HepG2 (cell line): ENCODE measurements around the gene CASZ1. TPM values are rescaled to one million over a fixed set of nuclear protein-coding genes. Genes with fewer than 3 reads are reported as not detected.

Source experiments
- ATAC-seq: fragments of 200-7000 bp; cut with Tn5 transposase; 3 replicates; pipeline ENCODE4 v1.9.1; 2020; ENCODE audit warnings: mild to moderate bottlenecking, moderate library complexity
- BruUV-seq: library from RNA; stranded (reverse); fragments of 400-500 nt; replicated peaks from 2 replicates; lab custom pipeline; 2021; lab: Mats Ljungman, UMichigan
- CTCF ChIA-PET: fragments of 300-600 bp; formaldehyde crosslinking; extraction: SDS; loops from one replicate; lab custom pipeline; 2021; ENCODE audit warnings: low total read pairs, inconsistent platforms, low intra/inter-chr PET ratio; lab: Yijun Ruan, JAX
- POLR2A ChIA-PET: fragments of 350-600 bp; sonication (Branson Sonifier 250); formaldehyde crosslinking; loops from one replicate; lab custom pipeline; 2020; ENCODE audit warnings: antibody characterized with exemption, inconsistent platforms; lab: Yijun Ruan, JAX
- DNase-seq: peaks from one replicate; pipeline ENCODE4 v3.0.0-alpha.2; 2015; ENCODE audit warnings: low spot score
- FAIRE-seq: peaks from 3 replicates; lab custom pipeline; 2011; peaks lifted over from hg19 to GRCh38; lab: Jason Lieb, UNC
- H2AFZ ChIP-seq: one replicate; pipeline ENCODE4 v1.6.1; 2011; ENCODE audit warnings: low read length, inconsistent platforms
- H3K27ac ChIP-seq: fragments of 300-600 bp; 3 replicates; pipeline ENCODE4 v1.8.0; 2011; ENCODE audit warnings: mixed run types, mild to moderate bottlenecking, mixed read lengths, low read length, inconsistent platforms; ENCODE audit not compliant: insufficient read depth; ENCODE audit errors: extremely low read length
- H3K27me3 ChIP-seq, 2 experiments: fragments of 200-600 bp in 1 of 2; 2 replicates in 1 of 2; 3 replicates in 1 of 2; pipeline versions ENCODE4 v1.6.0 to v1.8.0; 2011; ENCODE audit warnings: low read length in 2 of 2, mild to moderate bottlenecking in 2 of 2, moderate library complexity in 2 of 2, inconsistent platforms in 1 of 2; ENCODE audit not compliant: insufficient read depth in 2 of 2, control insufficient read depth in 1 of 2
- H3K36me3 ChIP-seq, 2 experiments: fragments of 200-600 bp in 1 of 2; replicated peaks in 1 of 2; 2 replicates in 1 of 2; 3 replicates in 1 of 2; pipeline versions ENCODE4 v1.5.1 to v1.8.0; 2011; ENCODE audit warnings: low read length in 2 of 2, inconsistent platforms in 1 of 2; ENCODE audit not compliant: insufficient read depth in 2 of 2, control insufficient read depth in 1 of 2
- H3K4me1 ChIP-seq: 2 replicates; pipeline ENCODE4 v1.5.1; 2012; ENCODE audit warnings: low read length, inconsistent platforms; ENCODE audit not compliant: insufficient read depth
- H3K4me2 ChIP-seq: 2 replicates; pipeline ENCODE4 v1.6.0; 2011; ENCODE audit warnings: low read depth, low read length, inconsistent platforms
- H3K4me3 ChIP-seq, 3 experiments: fragments of 200-600 bp in 1 of 3; sonication (generic), shearing (Covaris generic) in 1 of 3; replicated peaks in 1 of 3; 2 replicates each; pipeline ENCODE4 v1.5.1; 2011 to 2016; ENCODE audit warnings: low read length in 3 of 3, inconsistent platforms in 2 of 3, low read depth in 2 of 3, mild to moderate bottlenecking in 2 of 3, control low read depth in 1 of 3, mixed read lengths in 1 of 3; ENCODE audit not compliant: insufficient read depth in 1 of 3
- H3K79me2 ChIP-seq: one replicate; pipeline ENCODE4 v1.6.1; 2011; ENCODE audit warnings: low read length, inconsistent platforms; ENCODE audit not compliant: insufficient read depth
- H3K9ac ChIP-seq: 2 replicates; pipeline ENCODE4 v1.6.0; 2011; ENCODE audit warnings: mild to moderate bottlenecking, low read depth, low read length, inconsistent platforms; ENCODE audit not compliant: insufficient read depth
- H3K9me3 ChIP-seq: 2 replicates; pipeline ENCODE4 v1.5.1; 2012; ENCODE audit warnings: mild to moderate bottlenecking, low read length
- H4K20me1 ChIP-seq: 2 replicates; pipeline ENCODE4 v1.6.0; 2011; ENCODE audit warnings: inconsistent platforms, mild to moderate bottlenecking, low read length, moderate library complexity; ENCODE audit not compliant: insufficient read depth
- ADNP ChIP-seq: sonication (generic); formaldehyde crosslinking; IDR thresholded peaks from 2 replicates; pipeline ENCODE4 v1.4.0; 2020; ENCODE audit warnings: missing genetic modification reagents
- ELF1 ChIP-seq: sonication (generic); formaldehyde crosslinking; IDR thresholded peaks from 2 replicates; pipeline ENCODE4 v1.4.0; 2020; ENCODE audit warnings: missing genetic modification reagents
- GPN1 ChIP-seq: sonication (generic); formaldehyde crosslinking; IDR thresholded peaks from 2 replicates; pipeline ENCODE4 v1.5.1; 2020; ENCODE audit warnings: missing genetic modification reagents, borderline replicate concordance
- HMG20A ChIP-seq: IDR thresholded peaks from 2 replicates; pipeline ENCODE4 v1.6.1; 2016; ENCODE audit warnings: borderline replicate concordance
- LBX2 ChIP-seq: sonication (generic); formaldehyde crosslinking; IDR thresholded peaks from 2 replicates; pipeline ENCODE4 v1.5.0; 2020; ENCODE audit warnings: missing genetic modification reagents, mild to moderate bottlenecking, borderline replicate concordance
- MNT ChIP-seq: fragments of 450-650 bp; IDR thresholded peaks from 2 replicates; pipeline ENCODE4 v1.6.1; 2016
- NONO ChIP-seq, 2 experiments: fragments of 450-650 bp in 1 of 2; sonication (generic) in 1 of 2; formaldehyde crosslinking in 1 of 2; IDR thresholded peaks in 1 of 2; conservative IDR thresholded peaks in 1 of 2; 2 replicates each; pipeline versions ENCODE4 v1.6.1 to v1.8.0; 2017 to 2022; ENCODE audit warnings: mild to moderate bottlenecking in 1 of 2, missing genetic modification reagents in 1 of 2, moderate library complexity in 1 of 2
- RBM39 ChIP-seq: fragments of 200-400 bp; formaldehyde crosslinking; IDR thresholded peaks from one replicate; pipeline ENCODE4 v1.6.1; 2018; ENCODE audit warnings: antibody characterized with exemption, mild to moderate bottlenecking, low read depth, low read length; ENCODE audit not compliant: poor library complexity, severe bottlenecking
- YY1 ChIP-seq: IDR thresholded peaks from 2 replicates; pipeline ENCODE4 v1.6.1; 2011; ENCODE audit warnings: low read length, low read depth, moderate library complexity, mild to moderate bottlenecking; ENCODE audit not compliant: insufficient read depth, insufficient replicate concordance
- ZNF235 ChIP-seq: sonication (generic); formaldehyde crosslinking; IDR thresholded peaks from 2 replicates; pipeline ENCODE4 v1.8.1; 2023; ENCODE audit warnings: mild to moderate bottlenecking, missing genetic modification reagents, borderline replicate concordance
- ZNF570 ChIP-seq: sonication (generic); formaldehyde crosslinking; IDR thresholded peaks from 2 replicates; pipeline ENCODE4 v1.4.0; 2020; ENCODE audit warnings: mild to moderate bottlenecking, missing genetic modification reagents, borderline replicate concordance
- ZNF816 ChIP-seq: sonication (generic); formaldehyde crosslinking; IDR thresholded peaks from 2 replicates; pipeline ENCODE4 v1.8.0; 2022; ENCODE audit warnings: missing genetic modification reagents, mild to moderate bottlenecking, borderline replicate concordance
- WGBS: methylation state at CpG from one replicate; pipeline ENCODE4 v1.1.6; 2017; ENCODE audit warnings: low lambda C conversion rate; 5-methylcytosine and 5-hydroxymethylcytosine counted together
- in situ Hi-C: cut with HindIII; loops from 2 replicates; pipeline ENCODE4 v1.10.0; 2017; ENCODE audit warnings: low pct_unique_long_range_greater_than_20kb; ENCODE audit not compliant: extremely low pct_ligation_motif_present
- intact Hi-C: fragments of 100-400 bp; cut with micrococcal nuclease; formaldehyde crosslinking; loops from one replicate; pipeline ENCODE4 v1.10.0; 2022; ENCODE audit not compliant: unreplicated experiment
- polyA plus RNA-seq, 8 experiments: library from polyadenylated mRNA; depleted of rRNA in 3 of 8; stranded (reverse) in 7 of 8; unstranded in 1 of 8; fragments of >200 nt; fragmentation: Illumina TruSeq in 4 of 8; extraction: Trizol in 4 of 8; gene quantifications; 2 replicates each; pipeline versions ENCODE4 v1.2.1 to v1.2.3, GENCODE V29; 2011 to 2016; ENCODE audit warnings: low read depth in 4 of 8, missing spikeins in 1 of 8, mixed read lengths in 1 of 8; ENCODE audit not compliant: insufficient read depth in 1 of 8
- total RNA-seq, 5 experiments: library from RNA; depleted of rRNA; stranded (reverse); fragments of >200 nt; fragmentation: Illumina TruSeq; extraction: Trizol; gene quantifications; 2 replicates each; pipeline ENCODE4 v1.2.3, GENCODE V29; 2016; ENCODE audit warnings: low read depth in 1 of 5
- TF ChIP-seq, protein P1 (sequence below): sonication (generic); formaldehyde crosslinking; IDR thresholded peaks from 2 replicates; pipeline ENCODE4 v1.4.0; 2020; ENCODE audit warnings: missing genetic modification reagents
- TF ChIP-seq, protein P2 (sequence below): sonication (generic); formaldehyde crosslinking; IDR thresholded peaks from 2 replicates; pipeline ENCODE4 v1.4.0; 2020; ENCODE audit warnings: mild to moderate bottlenecking, missing genetic modification reagents
- TF ChIP-seq, protein P3 (sequence below): sonication (generic); formaldehyde crosslinking; IDR thresholded peaks from 2 replicates; pipeline ENCODE4 v1.4.0; 2020; ENCODE audit warnings: mild to moderate bottlenecking, missing genetic modification reagents

CASZ1 gene
- total and polyA plus RNA-seq, 2 of the 13 experiments (the other 11 are each of a cell fraction or from before 2014, with no cell fraction given), result 1.9 to 3.7 TPM

GRCh38 chr1:10615332-10615731 lies 181.1 kb downstream of the CASZ1 start:
- FAIRE-seq (no peak), DNase-seq (no peak), ATAC-seq (no peak)
- H3K27ac ChIP-seq, result no peak overlapping the region
- H2AFZ ChIP-seq, result no peak overlapping the region
- in situ Hi-C loops (no loop called here), intact Hi-C loops (no loop called here)
- no peak overlapping the region for H3K4me2 ChIP-seq
- BruUV-seq, result no TSS peak
- ChIA-PET CTCF (no interaction called here), POLR2A (no interaction called here)
- H3K4me3 ChIP-seq, result no peak overlapping the region
- no peaks in the 10 kb centered on the region for H3K9me3 ChIP-seq
- H3K27me3 ChIP-seq, result no peaks in the 10 kb centered on the region
- no peaks in the 10 kb centered on the region for H4K20me1 ChIP-seq
- WGBS, result 95% methylated on average over 13 of the region's 13 CpGs
- H3K36me3 ChIP-seq, result 0 out of 5 replicates have a peak, but pooled peaks cover 0 to 1% of the 10 kb centered on the region in 2 experiments
- no peak overlapping the region for H3K9ac ChIP-seq
- H3K4me1 ChIP-seq, result no peaks in the 10 kb centered on the region
- no peaks in the 10 kb centered on the region for H3K79me2 ChIP-seq
- TF ChIP-seq ZNF816 (CRISPR knock-in tag), result no peak
- TF ChIP-seq, protein P1, sequence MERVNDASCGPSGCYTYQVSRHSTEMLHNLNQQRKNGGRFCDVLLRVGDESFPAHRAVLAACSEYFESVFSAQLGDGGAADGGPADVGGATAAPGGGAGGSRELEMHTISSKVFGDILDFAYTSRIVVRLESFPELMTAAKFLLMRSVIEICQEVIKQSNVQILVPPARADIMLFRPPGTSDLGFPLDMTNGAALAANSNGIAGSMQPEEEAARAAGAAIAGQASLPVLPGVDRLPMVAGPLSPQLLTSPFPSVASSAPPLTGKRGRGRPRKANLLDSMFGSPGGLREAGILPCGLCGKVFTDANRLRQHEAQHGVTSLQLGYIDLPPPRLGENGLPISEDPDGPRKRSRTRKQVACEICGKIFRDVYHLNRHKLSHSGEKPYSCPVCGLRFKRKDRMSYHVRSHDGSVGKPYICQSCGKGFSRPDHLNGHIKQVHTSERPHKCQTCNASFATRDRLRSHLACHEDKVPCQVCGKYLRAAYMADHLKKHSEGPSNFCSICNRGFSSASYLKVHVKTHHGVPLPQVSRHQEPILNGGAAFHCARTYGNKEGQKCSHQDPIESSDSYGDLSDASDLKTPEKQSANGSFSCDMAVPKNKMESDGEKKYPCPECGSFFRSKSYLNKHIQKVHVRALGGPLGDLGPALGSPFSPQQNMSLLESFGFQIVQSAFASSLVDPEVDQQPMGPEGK (CRISPR knock-in tag), result no peak
- no peak for TF ChIP-seq YY1
- TF ChIP-seq LBX2 (CRISPR knock-in tag), result no peak
- TF ChIP-seq, protein P2, sequence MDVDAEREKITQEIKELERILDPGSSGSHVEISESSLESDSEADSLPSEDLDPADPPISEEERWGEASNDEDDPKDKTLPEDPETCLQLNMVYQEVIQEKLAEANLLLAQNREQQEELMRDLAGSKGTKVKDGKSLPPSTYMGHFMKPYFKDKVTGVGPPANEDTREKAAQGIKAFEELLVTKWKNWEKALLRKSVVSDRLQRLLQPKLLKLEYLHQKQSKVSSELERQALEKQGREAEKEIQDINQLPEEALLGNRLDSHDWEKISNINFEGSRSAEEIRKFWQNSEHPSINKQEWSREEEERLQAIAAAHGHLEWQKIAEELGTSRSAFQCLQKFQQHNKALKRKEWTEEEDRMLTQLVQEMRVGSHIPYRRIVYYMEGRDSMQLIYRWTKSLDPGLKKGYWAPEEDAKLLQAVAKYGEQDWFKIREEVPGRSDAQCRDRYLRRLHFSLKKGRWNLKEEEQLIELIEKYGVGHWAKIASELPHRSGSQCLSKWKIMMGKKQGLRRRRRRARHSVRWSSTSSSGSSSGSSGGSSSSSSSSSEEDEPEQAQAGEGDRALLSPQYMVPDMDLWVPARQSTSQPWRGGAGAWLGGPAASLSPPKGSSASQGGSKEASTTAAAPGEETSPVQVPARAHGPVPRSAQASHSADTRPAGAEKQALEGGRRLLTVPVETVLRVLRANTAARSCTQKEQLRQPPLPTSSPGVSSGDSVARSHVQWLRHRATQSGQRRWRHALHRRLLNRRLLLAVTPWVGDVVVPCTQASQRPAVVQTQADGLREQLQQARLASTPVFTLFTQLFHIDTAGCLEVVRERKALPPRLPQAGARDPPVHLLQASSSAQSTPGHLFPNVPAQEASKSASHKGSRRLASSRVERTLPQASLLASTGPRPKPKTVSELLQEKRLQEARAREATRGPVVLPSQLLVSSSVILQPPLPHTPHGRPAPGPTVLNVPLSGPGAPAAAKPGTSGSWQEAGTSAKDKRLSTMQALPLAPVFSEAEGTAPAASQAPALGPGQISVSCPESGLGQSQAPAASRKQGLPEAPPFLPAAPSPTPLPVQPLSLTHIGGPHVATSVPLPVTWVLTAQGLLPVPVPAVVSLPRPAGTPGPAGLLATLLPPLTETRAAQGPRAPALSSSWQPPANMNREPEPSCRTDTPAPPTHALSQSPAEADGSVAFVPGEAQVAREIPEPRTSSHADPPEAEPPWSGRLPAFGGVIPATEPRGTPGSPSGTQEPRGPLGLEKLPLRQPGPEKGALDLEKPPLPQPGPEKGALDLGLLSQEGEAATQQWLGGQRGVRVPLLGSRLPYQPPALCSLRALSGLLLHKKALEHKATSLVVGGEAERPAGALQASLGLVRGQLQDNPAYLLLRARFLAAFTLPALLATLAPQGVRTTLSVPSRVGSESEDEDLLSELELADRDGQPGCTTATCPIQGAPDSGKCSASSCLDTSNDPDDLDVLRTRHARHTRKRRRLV (CRISPR knock-in tag), result no peak
- no peak for TF ChIP-seq ELF1
- TF ChIP-seq ADNP (CRISPR knock-in tag), result no peak
- TF ChIP-seq MNT, result no peak
- TF ChIP-seq GPN1, result no peak
- no peak for TF ChIP-seq ZNF235 (CRISPR knock-in tag)
- TF ChIP-seq, protein P3, sequence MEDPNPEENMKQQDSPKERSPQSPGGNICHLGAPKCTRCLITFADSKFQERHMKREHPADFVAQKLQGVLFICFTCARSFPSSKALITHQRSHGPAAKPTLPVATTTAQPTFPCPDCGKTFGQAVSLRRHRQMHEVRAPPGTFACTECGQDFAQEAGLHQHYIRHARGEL (CRISPR knock-in tag), result no peak
- no peak for TF ChIP-seq NONO (IDR thresholded peaks at IDR 0.05)
- TF ChIP-seq NONO (CRISPR knock-in tag; conservative IDR thresholded peaks at IDR 0.05), result no peak
- no peak for TF ChIP-seq ZNF570
- TF ChIP-seq HMG20A, result no peak
- TF ChIP-seq RBM39, result no peak
